OCI-LY7 (cell line): ENCODE results near the gene PAAF1. TPM values are rescaled to one million over a fixed set of nuclear protein-coding genes. Genes with fewer than 3 reads are reported as not detected.

Source experiments
- BruUV-seq: library from RNA; stranded (reverse); fragments of 400-500 nt; replicated peaks from 2 replicates; lab custom pipeline; 2021; lab: Mats Ljungman, UMichigan
- CTCF ChIA-PET: fragments of 300-600 bp; sonication (Branson Sonifier 250); formaldehyde crosslinking; loops from one replicate; lab custom pipeline; 2022; ENCODE audit warnings: antibody characterized with exemption; ENCODE audit not compliant: unreplicated experiment; lab: Charles Lee
- POLR2A ChIA-PET: fragments of 300-600 bp; sonication (Branson Sonifier 250); formaldehyde crosslinking; loops from one replicate; lab custom pipeline; 2022; ENCODE audit warnings: antibody characterized with exemption; lab: Charles Lee
- DNase-seq: peaks from one replicate; pipeline ENCODE4 v3.0.0-alpha.2; 2015; ENCODE audit warnings: low spot score
- H2AFZ ChIP-seq: fragments of 200-600 bp; sonication (generic), shearing (Covaris generic); 2 replicates; pipeline ENCODE4 v1.6.1; 2014; ENCODE audit warnings: mild to moderate bottlenecking, antibody characterized with exemption, low read length, moderate library complexity
- H3K27ac ChIP-seq: fragments of 200-600 bp; sonication (generic); 2 replicates; pipeline ENCODE4 v1.5.1; 2014; ENCODE audit warnings: mixed run types, low read depth, mild to moderate bottlenecking, moderate library complexity, low read length, inconsistent platforms; ENCODE audit not compliant: poor library complexity, severe bottlenecking
- H3K36me3 ChIP-seq: fragments of 200-600 bp; sonication (generic); 2 replicates; pipeline ENCODE4 v1.6.1; 2014; ENCODE audit warnings: mild to moderate bottlenecking, antibody characterized with exemption, low read length, moderate library complexity, mixed read lengths; ENCODE audit not compliant: insufficient read depth
- H3K4me1 ChIP-seq: fragments of 200-600 bp; sonication (generic); 2 replicates; pipeline ENCODE4 v1.5.1; 2014; ENCODE audit warnings: mild to moderate bottlenecking, low read length; ENCODE audit not compliant: insufficient read depth, poor library complexity, severe bottlenecking
- H3K4me2 ChIP-seq: fragments of 200-600 bp; sonication (generic); 2 replicates; pipeline ENCODE4 v1.6.1; 2014; ENCODE audit warnings: mild to moderate bottlenecking, low read length
- H3K4me3 ChIP-seq: fragments of 200-600 bp; sonication (generic); 2 replicates; pipeline ENCODE4 v1.5.1; 2014; ENCODE audit warnings: mild to moderate bottlenecking, low read depth, low read length; ENCODE audit not compliant: poor library complexity, severe bottlenecking
- H3K79me2 ChIP-seq: fragments of 200-600 bp; sonication (generic); 2 replicates; pipeline ENCODE4 v1.6.1; 2016; ENCODE audit warnings: low read depth, mild to moderate bottlenecking, low read length, moderate library complexity, mixed read lengths; ENCODE audit not compliant: insufficient read depth
- H3K9me2 ChIP-seq: fragments of 200-600 bp; sonication (generic); 2 replicates; pipeline ENCODE4 v1.6.1; 2016; ENCODE audit warnings: mild to moderate bottlenecking, low read length, mixed read lengths; ENCODE audit not compliant: insufficient read depth
- H3K9me3 ChIP-seq: fragments of 200-600 bp; sonication (generic); 2 replicates; pipeline ENCODE4 v1.6.1; 2014; ENCODE audit warnings: mild to moderate bottlenecking, mixed run types, low read length, mixed read lengths
- H4K20me1 ChIP-seq: fragments of 200-600 bp; sonication (generic); 2 replicates; pipeline ENCODE4 v1.6.1; 2014; ENCODE audit warnings: mild to moderate bottlenecking, antibody characterized with exemption, low read length, moderate library complexity, mixed read lengths; ENCODE audit not compliant: insufficient read depth
- CTCF ChIP-seq: fragments of 200-600 bp; sonication (generic); conservative IDR thresholded peaks from 2 replicates; pipeline ENCODE4 v1.5.1; 2014; ENCODE audit warnings: mild to moderate bottlenecking, antibody characterized with exemption, low read length, moderate library complexity, mixed read lengths
- EZH2phosphoT487 ChIP-seq: fragments of 200-600 bp; sonication (generic); IDR thresholded peaks from 2 replicates; pipeline ENCODE4 v1.6.1; 2018; ENCODE audit warnings: low read depth, borderline replicate concordance, mild to moderate bottlenecking, mixed run types, antibody characterized with exemption, low read length, moderate library complexity, mixed read lengths
- intact Hi-C: fragments of 100-400 bp; cut with micrococcal nuclease; formaldehyde crosslinking; loops from one replicate; pipeline ENCODE4 v1.10.0; 2022; ENCODE audit not compliant: unreplicated experiment
- total RNA-seq, 2 experiments: library from RNA; depleted of rRNA in 1 of 2; stranded (reverse); fragments of >200 nt in 1 of 2; shearing (Covaris generic) in 1 of 2; gene quantifications; 2 replicates each; pipeline ENCODE4 v1.2.3, GENCODE V29; 2014 to 2022

PAAF1 gene
- total RNA-seq, 2 experiments from 2014 or later = 11.2 to 35.0 TPM

- no peak for DNase-seq
- no peak overlapping the region for H3K4me3 ChIP-seq
- no peak for TF ChIP-seq CTCF
- H3K9me3 ChIP-seq = no peaks in the 10 kb centered on the region
- BruUV-seq = no TSS peak
- H3K27ac ChIP-seq = no peak overlapping the region
- no peaks in the 10 kb centered on the region for H3K9me2 ChIP-seq
- intact Hi-C loops = no loop called here
- no peaks in the 10 kb centered on the region for H4K20me1 ChIP-seq
- ChIA-PET CTCF (no interaction called here), POLR2A (no interaction called here)
- peaks cover 8% of the 10 kb centered on the region for H3K36me3 ChIP-seq
- H3K4me2 ChIP-seq = no peak overlapping the region
- peaks cover 45% of the 10 kb centered on the region for H3K4me1 ChIP-seq
- no peaks in the 10 kb centered on the region for H3K79me2 ChIP-seq
- no peak overlapping the region for H2AFZ ChIP-seq
Measured at GRCh38 chr11:73968356-73968966, 91.7 kb downstream of the PAAF1 start.

GRCh38 chr11:73969091-73969490 lies 92.3 kb downstream of the PAAF1 start:
- POLR2A ChIA-PET = interaction anchor here (1.0 to 3.3 kb wide), 2 partner anchors 9 to 11 kb away, joined by 4 to 18 read pairs; no protein-coding TSS in a partner anchor
- H3K27ac ChIP-seq = no peak overlapping the region
- H4K20me1 ChIP-seq = no peaks in the 10 kb centered on the region
- H3K79me2 ChIP-seq = no peaks in the 10 kb centered on the region
- intact Hi-C loops = no loop called here
- H3K9me2 ChIP-seq = no peaks in the 10 kb centered on the region
- CTCF ChIA-PET = no interaction called here
- H3K4me1 ChIP-seq = peaks cover 45% of the 10 kb centered on the region
- no peak overlapping the region for H2AFZ ChIP-seq
- peaks cover 15% of the 10 kb centered on the region for H3K36me3 ChIP-seq
- no peak for DNase-seq
- H3K4me2 ChIP-seq = no peak overlapping the region
- H3K4me3 ChIP-seq = no peak overlapping the region
- no TSS peak for BruUV-seq
- H3K9me3 ChIP-seq = no peaks in the 10 kb centered on the region
- TF ChIP-seq EZH2phosphoT487 (no peak), CTCF (no peak)
